ENCODE data around the gene RASSF6. TPM values are rescaled to one million over a fixed set of nuclear protein-coding genes. Genes with fewer than 3 reads are reported as not detected.

Gene RASSF6
- total and polyA plus RNA-seq, 2 donors (not counting 1 experiment from before 2014, with no cell fraction given), result 1.4 to 13.1 TPM

- Histone ChIP-seq H3K9ac (ENCODE audit: low read length) (no peak overlapping the region), H3K79me2 (ENCODE audit: control insufficient read depth, insufficient read depth, low read length) (no peaks in the 10 kb centered on the region), H3K4me3 (ENCODE audit: control extremely low read depth in 1 of 5, extremely low read depth in 1 of 5, insufficient read depth in 1 of 5, low read depth in 2 of 5, low read length in 4 of 5) (no peak overlapping the region), H3K4me2 (replicated peaks; ENCODE audit: low read depth, low read length, poor library complexity, severe bottlenecking) (no peak overlapping the region), H3K27me3 (replicated peaks in 1 of 4; ENCODE audit: control extremely low read depth in 1 of 4, control insufficient read depth in 3 of 4, insufficient read depth in 4 of 4, low read length in 3 of 4) (no peaks in the 10 kb centered on the region), H3K36me3 (replicated peaks in 1 of 2; ENCODE audit: control extremely low read depth in 1 of 2, control insufficient read depth in 1 of 2, extremely low read depth in 1 of 2, insufficient read depth in 2 of 2, low read length in 1 of 2) (no peaks in the 10 kb centered on the region), H3K9me3 (ENCODE audit: control extremely low read depth in 1 of 3, control insufficient read depth in 2 of 3, insufficient read depth in 1 of 3, low read length in 2 of 3) (no peaks in the 10 kb centered on the region), H4K20me1 (ENCODE audit: control insufficient read depth, insufficient read depth, low read length, poor library complexity, severe bottlenecking) (no peaks in the 10 kb centered on the region), H3K4me1 (ENCODE audit: control insufficient read depth in 2 of 2, insufficient read depth in 2 of 2, low read length in 2 of 2) (peaks cover 7 to 12% of the 10 kb centered on the region in 2 donors), H3K27ac (ENCODE audit: low read length in 2 of 2) (no peak overlapping the region), H2AFZ (ENCODE audit: insufficient read depth, low read depth, low read length, poor library complexity, severe bottlenecking) (no peak overlapping the region)
- ATAC-seq (ENCODE audit: low read depth) (no peak), DNase-seq (no peak)
- no peaks in the 10 kb centered on the region for H3K9me3 Mint-ChIP-seq (ENCODE audit: insufficient read depth)
- H3K4me1 Mint-ChIP-seq, result peaks cover 16% of the 10 kb centered on the region
- POLR2A ChIA-PET, result no interaction called here
- no peaks in the 10 kb centered on the region for H3K27me3 Mint-ChIP-seq
- intact Hi-C loops (cut with micrococcal nuclease), result loop anchor here (5.0 kb wide), 1 partner anchor 37 kb away; the partner anchor contains the start of gene RASSF6
- H3K4me3 Mint-ChIP-seq, result no peak overlapping the region
- CTCF ChIA-PET, result interaction anchor here (1.3 to 1.9 kb wide), 3 partner anchors 8 to 276 kb away, joined by 4 to 9 read pairs (median 5); no protein-coding TSS in a partner anchor
- H3K27ac Mint-ChIP-seq, result no peak overlapping the region
- TF ChIP-seq, protein P1, sequence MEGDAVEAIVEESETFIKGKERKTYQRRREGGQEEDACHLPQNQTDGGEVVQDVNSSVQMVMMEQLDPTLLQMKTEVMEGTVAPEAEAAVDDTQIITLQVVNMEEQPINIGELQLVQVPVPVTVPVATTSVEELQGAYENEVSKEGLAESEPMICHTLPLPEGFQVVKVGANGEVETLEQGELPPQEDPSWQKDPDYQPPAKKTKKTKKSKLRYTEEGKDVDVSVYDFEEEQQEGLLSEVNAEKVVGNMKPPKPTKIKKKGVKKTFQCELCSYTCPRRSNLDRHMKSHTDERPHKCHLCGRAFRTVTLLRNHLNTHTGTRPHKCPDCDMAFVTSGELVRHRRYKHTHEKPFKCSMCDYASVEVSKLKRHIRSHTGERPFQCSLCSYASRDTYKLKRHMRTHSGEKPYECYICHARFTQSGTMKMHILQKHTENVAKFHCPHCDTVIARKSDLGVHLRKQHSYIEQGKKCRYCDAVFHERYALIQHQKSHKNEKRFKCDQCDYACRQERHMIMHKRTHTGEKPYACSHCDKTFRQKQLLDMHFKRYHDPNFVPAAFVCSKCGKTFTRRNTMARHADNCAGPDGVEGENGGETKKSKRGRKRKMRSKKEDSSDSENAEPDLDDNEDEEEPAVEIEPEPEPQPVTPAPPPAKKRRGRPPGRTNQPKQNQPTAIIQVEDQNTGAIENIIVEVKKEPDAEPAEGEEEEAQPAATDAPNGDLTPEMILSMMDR (IDR thresholded peaks at IDR 0.05), result no peak
- TF ChIP-seq EZH2 (IDR thresholded peaks at IDR 0.05; ENCODE audit: borderline replicate concordance, insufficient read depth, low read depth, low read length, poor library complexity, severe bottlenecking), result no peak
These were observed 34.9 kb downstream of the RASSF6 start for GRCh38 chr4:73585345-73585744.

- WGBS (ENCODE audit: insufficient coverage), result 100% methylated on average over 1 of the region's 2 CpGs
- Histone ChIP-seq H3K27ac (ENCODE audit: low read length in 2 of 2) (no peak overlapping the region), H3K36me3 (replicated peaks in 1 of 2; ENCODE audit: control extremely low read depth in 1 of 2, control insufficient read depth in 1 of 2, extremely low read depth in 1 of 2, insufficient read depth in 2 of 2, low read length in 1 of 2) (no peaks in the 10 kb centered on the region), H3K9ac (ENCODE audit: low read length) (no peak overlapping the region), H3K79me2 (ENCODE audit: control insufficient read depth, insufficient read depth, low read length) (no peaks in the 10 kb centered on the region), H3K9me3 (ENCODE audit: control extremely low read depth in 1 of 3, control insufficient read depth in 2 of 3, insufficient read depth in 1 of 3, low read length in 2 of 3) (no peaks in the 10 kb centered on the region), H3K4me3 (ENCODE audit: control extremely low read depth in 1 of 5, extremely low read depth in 1 of 5, insufficient read depth in 1 of 5, low read depth in 2 of 5, low read length in 4 of 5) (no peak overlapping the region), H2AFZ (ENCODE audit: insufficient read depth, low read depth, low read length, poor library complexity, severe bottlenecking) (no peak overlapping the region), H3K4me1 (ENCODE audit: control insufficient read depth in 2 of 2, insufficient read depth in 2 of 2, low read length in 2 of 2) (no peaks in the 10 kb centered on the region), H3K4me2 (replicated peaks; ENCODE audit: low read depth, low read length, poor library complexity, severe bottlenecking) (no peak overlapping the region), H4K20me1 (ENCODE audit: control insufficient read depth, insufficient read depth, low read length, poor library complexity, severe bottlenecking) (no peaks in the 10 kb centered on the region), H3K27me3 (replicated peaks in 1 of 4; ENCODE audit: control extremely low read depth in 1 of 4, control insufficient read depth in 3 of 4, insufficient read depth in 4 of 4, low read length in 3 of 4) (no peaks in the 10 kb centered on the region)
- ATAC-seq (ENCODE audit: low read depth) (no peak), DNase-seq (no peak)
- intact Hi-C loops (cut with micrococcal nuclease), result no loop called here
- ChIA-PET POLR2A (no interaction called here), CTCF (interaction anchor here (0.7 kb wide), 1 partner anchor 70 kb away, joined by 6 read pairs; no protein-coding TSS in a partner anchor)
- no peak overlapping the region for H3K4me3 Mint-ChIP-seq
- no peak overlapping the region for H3K27ac Mint-ChIP-seq
- peaks cover under 1% of the 10 kb centered on the region for H3K4me1 Mint-ChIP-seq
- no peak for TF ChIP-seq EZH2 (IDR thresholded peaks at IDR 0.05; ENCODE audit: borderline replicate concordance, insufficient read depth, low read depth, low read length, poor library complexity, severe bottlenecking)
- TF ChIP-seq, protein P1 (IDR thresholded peaks at IDR 0.05), result no peak
- H3K9me3 Mint-ChIP-seq (ENCODE audit: insufficient read depth), result no peaks in the 10 kb centered on the region
- H3K27me3 Mint-ChIP-seq, result no peaks in the 10 kb centered on the region
These were observed 36.6 kb downstream of the RASSF6 start for GRCh38 chr4:73583666-73584065.

All from B cell (primary cell).